ENCODE data around the gene JUN. TPM values are rescaled to one million over a fixed set of nuclear protein-coding genes. Genes with fewer than 3 reads are reported as not detected.

JUN gene
- total RNA-seq, 1 experiment from 2014 or later: 71.5 TPM

- no peaks in the 10 kb centered on the region for H3K9me3 Mint-ChIP-seq (ENCODE audit: unreplicated experiment)
- no peaks in the 10 kb centered on the region for H3K36me3 Mint-ChIP-seq (ENCODE audit: insufficient read depth, unreplicated experiment)
- H3K4me3 Mint-ChIP-seq (ENCODE audit: unreplicated experiment): no peak overlapping the region
- H3K4me1 Mint-ChIP-seq (ENCODE audit: insufficient read depth, unreplicated experiment): peaks cover 28% of the 10 kb centered on the region
- BruUV-seq (replicated peaks): no TSS peak
- no peak for DNase-seq (ENCODE audit: unreplicated experiment)
- H3K27me3 Mint-ChIP-seq (ENCODE audit: insufficient read depth, unreplicated experiment): no peaks in the 10 kb centered on the region
- intact Hi-C loops (cut with micrococcal nuclease): no loop called here
- no peak for TF ChIP-seq CTCF (IDR thresholded peaks at IDR 0.05; ENCODE audit: unreplicated experiment)
- CTCF ChIA-PET: interaction anchor here (0.9 to 1.5 kb wide), 5 partner anchors 11 to 925 kb away, joined by 3 to 6 read pairs (median 4); no protein-coding TSS in a partner anchor
- no peak overlapping the region for H3K27ac Mint-ChIP-seq (ENCODE audit: low read depth, unreplicated experiment)
- POLR2A ChIA-PET: interaction anchor here (0.7 to 1.9 kb wide), 6 partner anchors 10 to 925 kb away, joined by 3 to 12 read pairs (median 3); partner anchors contain the start of genes JUN and MYSM1
Measured at GRCh38 chr1:58774027-58774426, 9.8 kb downstream of the JUN start.

- Mint-ChIP-seq H3K4me3 (ENCODE audit: unreplicated experiment) (no peak overlapping the region), H3K27me3 (ENCODE audit: insufficient read depth, unreplicated experiment) (no peaks in the 10 kb centered on the region), H3K36me3 (ENCODE audit: insufficient read depth, unreplicated experiment) (no peaks in the 10 kb centered on the region), H3K4me1 (ENCODE audit: insufficient read depth, unreplicated experiment) (peaks cover 26% of the 10 kb centered on the region), H3K9me3 (ENCODE audit: unreplicated experiment) (no peaks in the 10 kb centered on the region), H3K27ac (ENCODE audit: low read depth, unreplicated experiment) (no peak overlapping the region)
- TF ChIP-seq CTCF (IDR thresholded peaks at IDR 0.05; ENCODE audit: unreplicated experiment): no peak
- intact Hi-C loops (cut with micrococcal nuclease): no loop called here
- DNase-seq (ENCODE audit: unreplicated experiment): peak; percentile 53
- ChIA-PET POLR2A (interaction anchor here (0.6 to 2.3 kb wide), 10 partner anchors 8 to 926 kb away, joined by 3 to 12 read pairs (median 3); partner anchors contain the start of genes JUN and MYSM1), CTCF (interaction anchor here (0.6 to 1.5 kb wide), 14 partner anchors 10 to 986 kb away, joined by 3 to 8 read pairs (median 3); no protein-coding TSS in a partner anchor)
- BruUV-seq (replicated peaks): no TSS peak
Measured at GRCh38 chr1:58773406-58773840, 10.4 kb downstream of the JUN start.

GRCh38 chr1:58769809-58770320 lies 14.0 kb downstream of the JUN start:
- peaks cover 26% of the 10 kb centered on the region for H3K4me1 Mint-ChIP-seq (ENCODE audit: insufficient read depth, unreplicated experiment)
- ChIA-PET POLR2A (no interaction called here), CTCF (interaction anchor here (0.7 to 4.9 kb wide), 11 partner anchors 8 to 930 kb away, joined by 3 to 47 read pairs (median 5); no protein-coding TSS in a partner anchor)
- TF ChIP-seq CTCF (IDR thresholded peaks at IDR 0.05; ENCODE audit: unreplicated experiment): no peak
- no peaks in the 10 kb centered on the region for H3K27me3 Mint-ChIP-seq (ENCODE audit: insufficient read depth, unreplicated experiment)
- H3K9me3 Mint-ChIP-seq (ENCODE audit: unreplicated experiment): no peaks in the 10 kb centered on the region
- H3K27ac Mint-ChIP-seq (ENCODE audit: low read depth, unreplicated experiment): no peak overlapping the region
- no peaks in the 10 kb centered on the region for H3K36me3 Mint-ChIP-seq (ENCODE audit: insufficient read depth, unreplicated experiment)
- BruUV-seq (replicated peaks): no TSS peak
- DNase-seq (ENCODE audit: unreplicated experiment): no peak
- H3K4me3 Mint-ChIP-seq (ENCODE audit: unreplicated experiment): no peak overlapping the region
- intact Hi-C loops (cut with micrococcal nuclease): loop anchor here (1.0 to 2.0 kb wide), 4 partner anchors 30 to 989 kb away; no protein-coding TSS in a partner anchor

GRCh38 chr1:58768971-58769808 lies 14.7 kb downstream of the JUN start:
- H3K27ac Mint-ChIP-seq (ENCODE audit: low read depth, unreplicated experiment): no peak overlapping the region
- CTCF ChIA-PET: interaction anchor here (0.6 to 4.9 kb wide), 20 partner anchors 8 to 1046 kb away, joined by 3 to 47 read pairs (median 4); partner anchors contain the start of gene HOOK1

More at GRCh38 chr1:58768971-58769808, 14.7 kb downstream of the JUN start:
- H3K4me3 Mint-ChIP-seq (ENCODE audit: unreplicated experiment): no peak overlapping the region
- H3K4me1 Mint-ChIP-seq (ENCODE audit: insufficient read depth, unreplicated experiment): peaks cover 29% of the 10 kb centered on the region
- POLR2A ChIA-PET: interaction anchor here (0.5 to 3.0 kb wide), 4 partner anchors 11 to 676 kb away, joined by 3 to 20 read pairs (median 3); no protein-coding TSS in a partner anchor
- H3K9me3 Mint-ChIP-seq (ENCODE audit: unreplicated experiment): no peaks in the 10 kb centered on the region
- no TSS peak for BruUV-seq (replicated peaks)
- DNase-seq (ENCODE audit: unreplicated experiment): peak; percentile 78
- no peaks in the 10 kb centered on the region for H3K27me3 Mint-ChIP-seq (ENCODE audit: insufficient read depth, unreplicated experiment)
- peak; percentile 67 for TF ChIP-seq CTCF (IDR thresholded peaks at IDR 0.05; ENCODE audit: unreplicated experiment)
- no peaks in the 10 kb centered on the region for H3K36me3 Mint-ChIP-seq (ENCODE audit: insufficient read depth, unreplicated experiment)
- intact Hi-C loops (cut with micrococcal nuclease): loop anchor here (1.0 to 2.0 kb wide), 4 partner anchors 29 to 990 kb away; no protein-coding TSS in a partner anchor
